VCaP (cell line): ENCODE results near the gene GCC1.

Source experiments
- H3K27ac ChIP-seq: fragments of 450-650 bp; 2 replicates; pipeline ENCODE4 v1.5.1; 2017
- CTCF ChIP-seq: fragments of 450-650 bp; conservative IDR thresholded peaks from 2 replicates; pipeline ENCODE4 v1.5.1; 2017; ENCODE audit warnings: mild to moderate bottlenecking, moderate library complexity

Gene GCC1

GRCh38 chr7:127619681-127620405, 34.4 kb upstream of the GCC1 start:
- H3K27ac ChIP-seq: no peak overlapping the region

GRCh38 chr7:127618775-127619174, 33.4 kb upstream of the GCC1 start:
- TF ChIP-seq CTCF: no peak

More at GRCh38 chr7:127619681-127620405, 34.4 kb upstream of the GCC1 start:
- TF ChIP-seq CTCF: no peak

GRCh38 chr7:127618042-127618441, 32.6 kb upstream of the GCC1 start, which contains the start of gene PAX4:
PAX4 (minus strand) TSS chr7:127618142; CDS start chr7:127615928, 2,214 bp downstream.
- TF ChIP-seq CTCF: no peak

More at GRCh38 chr7:127618775-127619174, 33.4 kb upstream of the GCC1 start:
- no peak overlapping the region for H3K27ac ChIP-seq

GRCh38 chr7:127616724-127617123, 31.3 kb upstream of the GCC1 start:
- TF ChIP-seq CTCF: no peak

More at GRCh38 chr7:127618042-127618441, 32.6 kb upstream of the GCC1 start, which contains the start of gene PAX4:
- H3K27ac ChIP-seq: no peak within 1 kb of the TSS

GRCh38 chr7:127612263-127612662, 26.9 kb upstream of the GCC1 start:
- no peak for TF ChIP-seq CTCF
- H3K27ac ChIP-seq: no peak overlapping the region

More at GRCh38 chr7:127616724-127617123, 31.3 kb upstream of the GCC1 start:
- no peak overlapping the region for H3K27ac ChIP-seq

GRCh38 chr7:127609297-127609696, 23.9 kb upstream of the GCC1 start:
- no peak for TF ChIP-seq CTCF

GRCh38 chr7:127608446-127608845, 23.1 kb upstream of the GCC1 start:
- TF ChIP-seq CTCF: no peak
- H3K27ac ChIP-seq: no peak overlapping the region

More at GRCh38 chr7:127609297-127609696, 23.9 kb upstream of the GCC1 start:
- no peak overlapping the region for H3K27ac ChIP-seq
